ENCODE results near the gene KRTAP24-1. TPM values are rescaled to one million over a fixed set of nuclear protein-coding genes. Genes with fewer than 3 reads are reported as not detected.

The KRTAP24-1 gene
- total and polyA plus RNA-seq, 4 donors, result not detected

GRCh38 chr21:30233228-30234020 lies 49.3 kb downstream of the KRTAP24-1 start:
- H3K4me1 ChIP-seq (ENCODE audit: control insufficient read depth in 5 of 5, insufficient read depth in 5 of 5, low read length in 5 of 5), result no peaks in the 10 kb centered on the region
- H3K36me3 ChIP-seq (ENCODE audit: control insufficient read depth in 4 of 4, insufficient read depth in 4 of 4, low read length in 4 of 4), result no peaks in the 10 kb centered on the region
- TF ChIP-seq CTCF (IDR thresholded peaks at IDR 0.05; ENCODE audit: control extremely low read depth, extremely low read depth), result no peak
- no peak overlapping the region for H3K4me3 ChIP-seq
- H3K27me3 ChIP-seq (ENCODE audit: control insufficient read depth in 3 of 3, insufficient read depth in 3 of 3, low read length in 2 of 3), result no peaks in the 10 kb centered on the region
- DNase-seq (no peak), ATAC-seq (ENCODE audit: insufficient read depth, low FRiP score) (no peak)
- H3K27ac ChIP-seq (ENCODE audit: low read depth in 1 of 2, low read length in 1 of 2), result no peak overlapping the region
- H3K9ac ChIP-seq (ENCODE audit: insufficient read depth in 1 of 2, low read length in 2 of 2), result no peak overlapping the region
- WGBS, 2 donors, result 74 to 86% methylated on average over 2 of the region's 2 CpGs
- H3K9me3 ChIP-seq (ENCODE audit: control insufficient read depth in 4 of 4, insufficient read depth in 3 of 4, low read length in 3 of 4), result no peaks in the 10 kb centered on the region

- H3K9ac ChIP-seq (ENCODE audit: insufficient read depth in 1 of 2, low read length in 2 of 2), result no peak overlapping the region
- peaks cover 0 to 2% (median 0%) of the 10 kb centered on the region in 5 donors for H3K4me1 ChIP-seq (ENCODE audit: control insufficient read depth in 5 of 5, insufficient read depth in 5 of 5, low read length in 5 of 5)
- 97% methylated on average over 1 of the region's 1 CpG for WGBS, 2 donors
- H3K4me3 ChIP-seq, result no peak overlapping the region
- no peaks in the 10 kb centered on the region for H3K27me3 ChIP-seq (ENCODE audit: control insufficient read depth in 3 of 3, insufficient read depth in 3 of 3, low read length in 2 of 3)
- ATAC-seq (ENCODE audit: insufficient read depth, low FRiP score) (no peak), DNase-seq (no peak)
- no peak for TF ChIP-seq CTCF (IDR thresholded peaks at IDR 0.05; ENCODE audit: control extremely low read depth, extremely low read depth)
- H3K27ac ChIP-seq (ENCODE audit: low read depth in 1 of 2, low read length in 1 of 2), result no peak overlapping the region
- no peaks in the 10 kb centered on the region for H3K36me3 ChIP-seq (ENCODE audit: control insufficient read depth in 4 of 4, insufficient read depth in 4 of 4, low read length in 4 of 4)
- no peaks in the 10 kb centered on the region for H3K9me3 ChIP-seq (ENCODE audit: control insufficient read depth in 4 of 4, insufficient read depth in 3 of 4, low read length in 3 of 4)
These were observed 50.7 kb downstream of the KRTAP24-1 start for GRCh38 chr21:30232011-30232410.

Other genes with a start within 250 kb of the KRTAP24-1 start
- not detected for gene CLDN17, start 116.1 kb downstream of the KRTAP24-1 start, total RNA-seq
- gene CLDN17, start 116.1 kb downstream of the KRTAP24-1 start, polyA plus RNA-seq, result not detected
- 1 to 10 TPM; 2.3 to 3.1 TPM for gene CLDN8, start 66.9 kb downstream of the KRTAP24-1 start, total RNA-seq
- 1 to 10 TPM; 1.1 to 1.3 TPM for gene CLDN8, start 66.9 kb downstream of the KRTAP24-1 start, polyA plus RNA-seq
- gene KRTAP25-1, start 6.6 kb upstream of the KRTAP24-1 start, total RNA-seq, result not detected
- not detected for gene KRTAP25-1, start 6.6 kb upstream of the KRTAP24-1 start, polyA plus RNA-seq
- gene KRTAP26-1, start 37.4 kb upstream of the KRTAP24-1 start, total RNA-seq, result not detected
- gene KRTAP26-1, start 37.4 kb upstream of the KRTAP24-1 start, polyA plus RNA-seq, result not detected
- gene KRTAP27-1, start 54.7 kb upstream of the KRTAP24-1 start, total RNA-seq, result not detected
- not detected for gene KRTAP27-1, start 54.7 kb upstream of the KRTAP24-1 start, polyA plus RNA-seq
- not detected for gene KRTAP23-1, start 65.7 kb upstream of the KRTAP24-1 start, total RNA-seq
- gene KRTAP23-1, start 65.7 kb upstream of the KRTAP24-1 start, polyA plus RNA-seq, result not detected
- not detected for gene KRTAP13-2, start 89.3 kb upstream of the KRTAP24-1 start, total RNA-seq
- not detected for gene KRTAP13-2, start 89.3 kb upstream of the KRTAP24-1 start, polyA plus RNA-seq
- gene KRTAP13-1, start 113.1 kb upstream of the KRTAP24-1 start, total RNA-seq, result not detected
- gene KRTAP13-1, start 113.1 kb upstream of the KRTAP24-1 start, polyA plus RNA-seq, result not detected
- not detected for gene KRTAP13-3, start 143.0 kb upstream of the KRTAP24-1 start, total RNA-seq
- not detected for gene KRTAP13-3, start 143.0 kb upstream of the KRTAP24-1 start, polyA plus RNA-seq
- gene KRTAP13-4, start 147.3 kb upstream of the KRTAP24-1 start, total RNA-seq, result not detected
- not detected for gene KRTAP13-4, start 147.3 kb upstream of the KRTAP24-1 start, polyA plus RNA-seq
- not detected for gene KRTAP15-1, start 157.3 kb upstream of the KRTAP24-1 start, total RNA-seq
- not detected for gene KRTAP15-1, start 157.3 kb upstream of the KRTAP24-1 start, polyA plus RNA-seq
- not detected for gene KRTAP19-1, start 197.4 kb upstream of the KRTAP24-1 start, total RNA-seq
- not detected for gene KRTAP19-1, start 197.4 kb upstream of the KRTAP24-1 start, polyA plus RNA-seq
- gene KRTAP19-2, start 204.5 kb upstream of the KRTAP24-1 start, total RNA-seq, result not detected
- not detected for gene KRTAP19-2, start 204.5 kb upstream of the KRTAP24-1 start, polyA plus RNA-seq
- gene KRTAP19-3, start 209.1 kb upstream of the KRTAP24-1 start, total RNA-seq, result not detected
- not detected for gene KRTAP19-3, start 209.1 kb upstream of the KRTAP24-1 start, polyA plus RNA-seq
- gene KRTAP19-4, start 214.2 kb upstream of the KRTAP24-1 start, total RNA-seq, result not detected
- gene KRTAP19-4, start 214.2 kb upstream of the KRTAP24-1 start, polyA plus RNA-seq, result not detected
- not detected for gene KRTAP19-5, start 219.2 kb upstream of the KRTAP24-1 start, total RNA-seq
- not detected for gene KRTAP19-5, start 219.2 kb upstream of the KRTAP24-1 start, polyA plus RNA-seq

Measured in lung (tissue), 12 donors.